Endothelial cell of umbilical vein (primary cell): ENCODE measurements around the gene BCL6B. TPM values are rescaled to one million over a fixed set of nuclear protein-coding genes. Genes with fewer than 3 reads are reported as not detected.

Experiments used
- BruUV-seq: library from RNA; stranded (reverse); fragments of 400-500 nt; replicated peaks from 2 replicates; lab custom pipeline; 2021; lab: Mats Ljungman, UMichigan
- CTCF ChIA-PET: fragments of 300-600, 350-600 bp; sonication (Branson Sonifier 250); formaldehyde crosslinking; loops from one replicate; lab custom pipeline; 2021; ENCODE audit warnings: antibody characterized with exemption, inconsistent platforms; lab: Charles Lee
- POLR2A ChIA-PET: fragments of 300-600, 350-600 bp; sonication (Branson Sonifier 250); formaldehyde crosslinking; loops from one replicate; lab custom pipeline; 2021; ENCODE audit warnings: antibody characterized with exemption, inconsistent platforms; lab: Charles Lee
- DNase-seq: peaks from one replicate; pipeline ENCODE4 v3.0.0-alpha.2; 2011; ENCODE audit warnings: low read depth, low spot score
- FAIRE-seq: peaks from 2 replicates; lab custom pipeline; 2011; peaks lifted over from hg19 to GRCh38; lab: Jason Lieb, UNC
- H2AFZ ChIP-seq: 2 replicates; pipeline ENCODE4 v1.6.0; 2012; ENCODE audit warnings: low read depth, low read length, control low read depth, inconsistent platforms
- H3K27ac ChIP-seq: 2 replicates; pipeline ENCODE4 v1.5.1; 2011; ENCODE audit warnings: low read depth, mild to moderate bottlenecking, control low read depth, low read length, moderate library complexity; ENCODE audit not compliant: insufficient read depth
- H3K27me3 ChIP-seq, 2 experiments: 2 replicates each; pipeline versions ENCODE4 v1.6.0 to v1.6.1; 2011; ENCODE audit warnings: low read length in 2 of 2, mixed read lengths in 1 of 2; ENCODE audit not compliant: control insufficient read depth in 2 of 2, insufficient read depth in 2 of 2
- H3K36me3 ChIP-seq, 2 experiments: 2 replicates in 1 of 2; 3 replicates in 1 of 2; pipeline ENCODE4 v1.5.1; 2011; ENCODE audit warnings: low read length in 2 of 2, mild to moderate bottlenecking in 1 of 2, moderate library complexity in 1 of 2; ENCODE audit not compliant: control insufficient read depth in 2 of 2, insufficient read depth in 2 of 2; ENCODE audit errors: extremely low read depth in 1 of 2
- H3K4me1 ChIP-seq: 3 replicates; pipeline ENCODE4 v1.5.1; 2011; ENCODE audit warnings: mild to moderate bottlenecking, low read length; ENCODE audit not compliant: control insufficient read depth, insufficient read depth; ENCODE audit errors: extremely low read depth
- H3K4me2 ChIP-seq: 2 replicates; pipeline ENCODE4 v1.6.1; 2011; ENCODE audit warnings: low read length, control low read depth, mixed read lengths; ENCODE audit not compliant: insufficient read depth
- H3K4me3 ChIP-seq, 3 experiments: fragments of 200-600 bp in 1 of 3; sonication (generic), shearing (Covaris generic) in 1 of 3; replicated peaks in 1 of 3; 2 replicates each; pipeline ENCODE4 v1.5.1; 2011 to 2016; ENCODE audit warnings: control low read depth in 3 of 3, low read length in 3 of 3, mild to moderate bottlenecking in 2 of 3, inconsistent platforms in 1 of 3, low read depth in 1 of 3, moderate library complexity in 1 of 3; ENCODE audit not compliant: insufficient read depth in 1 of 3
- H3K79me2 ChIP-seq: 2 replicates; pipeline ENCODE4 v1.6.0; 2012; ENCODE audit warnings: low read length, inconsistent platforms; ENCODE audit not compliant: control insufficient read depth, insufficient read depth
- H3K9ac ChIP-seq: replicated peaks from 2 replicates; pipeline ENCODE3; 2011; ENCODE audit warnings: low read length, control low read depth; ENCODE audit not compliant: insufficient read depth; ENCODE audit errors: extremely low read depth
- H3K9me1 ChIP-seq: replicated peaks from 3 replicates; pipeline ENCODE4 v1.6.0; 2011; ENCODE audit warnings: mild to moderate bottlenecking, low read length; ENCODE audit not compliant: control insufficient read depth, insufficient read depth; ENCODE audit errors: extremely low read depth
- H3K9me3 ChIP-seq: replicated peaks from 2 replicates; pipeline ENCODE4 v1.5.1; 2012; ENCODE audit warnings: low read length, inconsistent platforms; ENCODE audit not compliant: control insufficient read depth, insufficient read depth
- H4K20me1 ChIP-seq: replicated peaks from 2 replicates; pipeline ENCODE3; 2011; ENCODE audit warnings: mild to moderate bottlenecking, low read length; ENCODE audit not compliant: control insufficient read depth, insufficient read depth; ENCODE audit errors: extremely low read depth
- EZH2 ChIP-seq: IDR thresholded peaks from 2 replicates; pipeline ENCODE4 v1.6.1; 2012; ENCODE audit warnings: borderline replicate concordance, low read depth, mild to moderate bottlenecking, moderate library complexity, low read length, inconsistent platforms; ENCODE audit not compliant: severe bottlenecking
- FOS ChIP-seq: IDR thresholded peaks from 2 replicates; pipeline ENCODE4 v1.6.1; 2011; ENCODE audit warnings: mild to moderate bottlenecking, low read length, moderate library complexity, borderline replicate concordance; ENCODE audit not compliant: insufficient read depth
- GATA2 ChIP-seq: IDR thresholded peaks from 2 replicates; pipeline ENCODE4 v1.7.0; 2011; ENCODE audit warnings: low read depth, mild to moderate bottlenecking, moderate library complexity, mixed read lengths, low read length; ENCODE audit not compliant: insufficient read length, insufficient read depth
- JUN ChIP-seq: IDR thresholded peaks from 2 replicates; pipeline ENCODE4 v1.6.1; 2011; ENCODE audit warnings: borderline replicate concordance, low read depth; ENCODE audit not compliant: insufficient read length, insufficient read depth
- MAX ChIP-seq: IDR thresholded peaks from 2 replicates; pipeline ENCODE4 v1.6.1; 2011; ENCODE audit not compliant: insufficient read depth, insufficient read length
- MYC ChIP-seq: IDR thresholded peaks from one replicate; pipeline ENCODE4 v1.6.1; 2011; ENCODE audit warnings: mild to moderate bottlenecking, low read depth, low read length
- POLR2A ChIP-seq: IDR thresholded peaks from 2 replicates; pipeline ENCODE4 v1.6.1; 2012; ENCODE audit warnings: low read depth, mild to moderate bottlenecking, control low read depth, low read length
- POLR2AphosphoS5 ChIP-seq: IDR thresholded peaks from 2 replicates; pipeline ENCODE4 v1.6.1; 2012; ENCODE audit warnings: low read depth, mild to moderate bottlenecking, control low read depth, low read length, moderate library complexity; ENCODE audit not compliant: insufficient read depth
- dilution Hi-C: fragments of 300-500 bp; cut with MboI; formaldehyde crosslinking; loops from one replicate; pipeline ENCODE4 v1.15.0; 2019; ENCODE audit warnings: low sequenced_read_pairs; ENCODE audit not compliant: extremely low pct_ligation_motif_present
- intact Hi-C: fragments of 100-400 bp; cut with micrococcal nuclease; formaldehyde crosslinking; loops from one replicate; pipeline ENCODE4 v1.10.0; 2022
- polyA plus RNA-seq, 4 experiments: library from polyadenylated mRNA; depleted of rRNA in 3 of 4; stranded (reverse) in 3 of 4; unstranded in 1 of 4; fragments of >200 nt; gene quantifications; 2 replicates each; pipeline versions ENCODE4 v1.2.1 to v1.2.3, GENCODE V29; 2011 to 2012; ENCODE audit warnings: missing spikeins in 1 of 4
- total RNA-seq: library from RNA; stranded (reverse); gene quantifications from 2 replicates; pipeline ENCODE4 v1.2.3, GENCODE V29; 2021
- TF ChIP-seq, protein P1 (sequence below), 2 donors: IDR thresholded peaks; 1 replicate in 1 of 2; 2 replicates in 1 of 2; pipeline ENCODE4 v1.5.1; 2011; ENCODE audit warnings: low read length in 2 of 2, mild to moderate bottlenecking in 2 of 2, moderate library complexity in 2 of 2, control low read depth in 1 of 2, inconsistent platforms in 1 of 2, low read depth in 1 of 2; ENCODE audit not compliant: insufficient read depth in 1 of 2; ENCODE audit errors: extremely low read depth in 1 of 2

Gene BCL6B
- total and polyA plus RNA-seq, 2 donors (not counting 3 experiments of a cell fraction or from before 2014, with no cell fraction given) = 93.5 to 160 TPM

DNA sequence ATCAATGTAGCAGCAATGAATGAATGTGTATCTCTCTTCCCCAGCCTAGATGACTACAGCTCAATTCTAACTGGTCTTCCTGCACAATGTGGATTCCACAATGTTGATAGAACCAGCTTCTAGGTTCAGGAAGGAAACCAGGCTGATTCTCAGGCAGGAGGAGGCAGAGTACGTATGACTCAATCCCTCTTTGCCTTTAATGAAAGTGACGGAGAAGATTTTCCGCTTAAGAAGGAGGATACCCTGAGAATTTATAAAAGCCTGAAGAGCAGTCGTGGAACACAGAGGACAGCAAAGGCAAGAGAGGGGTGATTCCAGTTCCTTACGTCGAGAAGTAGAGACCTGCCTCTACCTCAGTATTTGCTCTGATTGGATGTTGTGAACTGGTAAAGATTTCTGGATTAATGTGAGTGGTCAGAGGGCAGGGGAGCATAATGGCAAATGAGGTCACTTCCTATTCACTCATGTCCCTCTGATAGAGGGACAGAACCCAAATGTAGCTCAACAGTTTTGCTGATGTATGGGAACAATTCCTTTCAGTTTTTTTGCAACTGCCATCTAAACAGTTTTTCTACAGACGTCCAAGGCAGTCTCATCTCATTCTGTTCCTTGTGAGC lies 36.1 kb downstream of the BCL6B start:
- intact Hi-C loops (no loop called here), dilution Hi-C loops (no loop called here)
- Histone ChIP-seq H3K4me1 (peaks cover 35% of the 10 kb centered on the region), H3K9me3 (no peaks in the 10 kb centered on the region), H2AFZ (no peak overlapping the region), H3K4me3 (peak overlapping the region in 1 of 3 experiments; percentile 6), H3K79me2 (no peaks in the 10 kb centered on the region), H3K27ac (peak overlapping the region; percentile 86), H3K36me3 (no peaks in the 10 kb centered on the region), H3K4me2 (peak overlapping the region; percentile 57), H4K20me1 (no peaks in the 10 kb centered on the region), H3K27me3 (no peaks in the 10 kb centered on the region), H3K9me1 (no peaks in the 10 kb centered on the region), H3K9ac (peak overlapping the region; percentile 62)
- FAIRE-seq (peak; percentile 98), DNase-seq (peak; percentile 96)
- CTCF ChIA-PET = interaction anchor here (0.6 to 3.5 kb wide), 6 partner anchors 10 to 78 kb away, joined by 3 to 23 read pairs (median 10); no protein-coding TSS in a partner anchor
- TF ChIP-seq POLR2A (peak; percentile 49), JUN (peak; percentile 42), MYC (no peak), POLR2AphosphoS5 (peak; percentile 62), GATA2 (peak; percentile 65), MAX (no peak), EZH2 (no peak), FOS (peak; percentile 80)
- TF ChIP-seq, protein P1, sequence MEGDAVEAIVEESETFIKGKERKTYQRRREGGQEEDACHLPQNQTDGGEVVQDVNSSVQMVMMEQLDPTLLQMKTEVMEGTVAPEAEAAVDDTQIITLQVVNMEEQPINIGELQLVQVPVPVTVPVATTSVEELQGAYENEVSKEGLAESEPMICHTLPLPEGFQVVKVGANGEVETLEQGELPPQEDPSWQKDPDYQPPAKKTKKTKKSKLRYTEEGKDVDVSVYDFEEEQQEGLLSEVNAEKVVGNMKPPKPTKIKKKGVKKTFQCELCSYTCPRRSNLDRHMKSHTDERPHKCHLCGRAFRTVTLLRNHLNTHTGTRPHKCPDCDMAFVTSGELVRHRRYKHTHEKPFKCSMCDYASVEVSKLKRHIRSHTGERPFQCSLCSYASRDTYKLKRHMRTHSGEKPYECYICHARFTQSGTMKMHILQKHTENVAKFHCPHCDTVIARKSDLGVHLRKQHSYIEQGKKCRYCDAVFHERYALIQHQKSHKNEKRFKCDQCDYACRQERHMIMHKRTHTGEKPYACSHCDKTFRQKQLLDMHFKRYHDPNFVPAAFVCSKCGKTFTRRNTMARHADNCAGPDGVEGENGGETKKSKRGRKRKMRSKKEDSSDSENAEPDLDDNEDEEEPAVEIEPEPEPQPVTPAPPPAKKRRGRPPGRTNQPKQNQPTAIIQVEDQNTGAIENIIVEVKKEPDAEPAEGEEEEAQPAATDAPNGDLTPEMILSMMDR (IDR thresholded peaks at IDR 0.05; ENCODE audit: extremely low read depth in 1 of 2, insufficient read depth in 1 of 2, low read depth in 1 of 2, low read length in 2 of 2) = no peak
- POLR2A ChIA-PET = interaction anchor here (0.6 to 1.0 kb wide), 3 partner anchors 73 to 550 kb away, joined by 4 to 9 read pairs (median 4); no protein-coding TSS in a partner anchor
- TSS peak; percentile 92 for BruUV-seq
